Chondrocyte (in vitro differentiated cells): ENCODE data around the gene EIF5AL1. TPM values are rescaled to one million over a fixed set of nuclear protein-coding genes. Genes with fewer than 3 reads are reported as not detected.

Source experiments
- DNase-seq: peaks from one replicate; pipeline ENCODE4 v3.0.0; 2021; ENCODE audit warnings: mixed read lengths, low spot score
- H3K27ac Mint-ChIP-seq: one replicate; pipeline ENCODE4 v1.8.0; 2021; ENCODE audit warnings: mild to moderate bottlenecking, moderate library complexity, mixed read lengths; ENCODE audit not compliant: unreplicated experiment
- H3K27me3 Mint-ChIP-seq: 2 replicates; pipeline ENCODE4 v1.8.0; 2021; ENCODE audit warnings: low read depth, mixed read lengths
- H3K36me3 Mint-ChIP-seq: 2 replicates; pipeline ENCODE4 v1.8.0; 2021; ENCODE audit warnings: low read depth, mixed read lengths
- H3K4me1 Mint-ChIP-seq: 2 replicates; pipeline ENCODE4 v1.8.0; 2021; ENCODE audit warnings: low read depth, mild to moderate bottlenecking, mixed read lengths
- H3K4me3 Mint-ChIP-seq: one replicate; pipeline ENCODE4 v1.8.0; 2021; ENCODE audit warnings: mild to moderate bottlenecking, moderate library complexity, mixed read lengths; ENCODE audit not compliant: unreplicated experiment
- H3K9me3 Mint-ChIP-seq: 2 replicates; pipeline ENCODE4 v1.8.0; 2021; ENCODE audit warnings: low read depth, mixed read lengths
- total RNA-seq: library from RNA; stranded (reverse); gene quantifications from 3 replicates; pipeline ENCODE4 v1.2.1, GENCODE V29; 2021
- TF ChIP-seq, protein P1 (sequence below): fragments of 200-600 bp; sonication (generic); IDR thresholded peaks from 2 replicates; pipeline ENCODE4 v1.5.0; 2021; ENCODE audit warnings: antibody characterized with exemption, mild to moderate bottlenecking, moderate library complexity

The EIF5AL1 gene
- total RNA-seq, 1 donor from 2014 or later: 0.20 TPM

DNA sequence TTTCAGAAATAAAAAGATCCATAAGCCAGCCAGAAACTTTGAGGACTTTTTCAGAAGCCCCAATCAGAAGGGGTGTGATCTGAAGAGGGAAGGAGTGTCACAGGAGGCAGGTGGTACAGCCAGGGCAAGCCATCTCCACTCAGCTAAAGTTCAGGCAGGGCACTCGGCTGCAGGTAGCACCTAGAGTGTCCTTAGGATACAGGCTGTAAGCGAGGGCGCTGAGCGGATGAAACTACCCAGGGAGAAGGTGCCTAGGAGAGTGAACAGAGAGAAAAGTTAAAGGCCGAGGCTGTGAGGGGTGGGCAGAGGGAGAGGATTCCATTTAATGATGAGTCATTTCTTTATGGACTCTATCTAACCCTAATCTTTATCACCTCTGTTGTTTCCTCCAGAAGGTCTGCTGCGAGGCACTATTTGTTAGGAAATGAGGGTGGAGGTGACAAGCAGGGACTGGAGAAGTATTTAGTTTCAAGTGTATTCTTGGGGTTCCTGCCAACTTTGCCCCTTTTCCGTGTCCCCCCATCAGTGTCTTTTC is 37.1 kb upstream of the EIF5AL1 start:
- Mint-ChIP-seq H3K27ac (no peak overlapping the region), H3K36me3 (no peaks in the 10 kb centered on the region), H3K9me3 (no peaks in the 10 kb centered on the region), H3K27me3 (peaks cover 4% of the 10 kb centered on the region), H3K4me3 (no peak overlapping the region), H3K4me1 (no peaks in the 10 kb centered on the region)
- DNase-seq: no peak
- TF ChIP-seq, protein P1, sequence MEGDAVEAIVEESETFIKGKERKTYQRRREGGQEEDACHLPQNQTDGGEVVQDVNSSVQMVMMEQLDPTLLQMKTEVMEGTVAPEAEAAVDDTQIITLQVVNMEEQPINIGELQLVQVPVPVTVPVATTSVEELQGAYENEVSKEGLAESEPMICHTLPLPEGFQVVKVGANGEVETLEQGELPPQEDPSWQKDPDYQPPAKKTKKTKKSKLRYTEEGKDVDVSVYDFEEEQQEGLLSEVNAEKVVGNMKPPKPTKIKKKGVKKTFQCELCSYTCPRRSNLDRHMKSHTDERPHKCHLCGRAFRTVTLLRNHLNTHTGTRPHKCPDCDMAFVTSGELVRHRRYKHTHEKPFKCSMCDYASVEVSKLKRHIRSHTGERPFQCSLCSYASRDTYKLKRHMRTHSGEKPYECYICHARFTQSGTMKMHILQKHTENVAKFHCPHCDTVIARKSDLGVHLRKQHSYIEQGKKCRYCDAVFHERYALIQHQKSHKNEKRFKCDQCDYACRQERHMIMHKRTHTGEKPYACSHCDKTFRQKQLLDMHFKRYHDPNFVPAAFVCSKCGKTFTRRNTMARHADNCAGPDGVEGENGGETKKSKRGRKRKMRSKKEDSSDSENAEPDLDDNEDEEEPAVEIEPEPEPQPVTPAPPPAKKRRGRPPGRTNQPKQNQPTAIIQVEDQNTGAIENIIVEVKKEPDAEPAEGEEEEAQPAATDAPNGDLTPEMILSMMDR: no peak

DNA sequence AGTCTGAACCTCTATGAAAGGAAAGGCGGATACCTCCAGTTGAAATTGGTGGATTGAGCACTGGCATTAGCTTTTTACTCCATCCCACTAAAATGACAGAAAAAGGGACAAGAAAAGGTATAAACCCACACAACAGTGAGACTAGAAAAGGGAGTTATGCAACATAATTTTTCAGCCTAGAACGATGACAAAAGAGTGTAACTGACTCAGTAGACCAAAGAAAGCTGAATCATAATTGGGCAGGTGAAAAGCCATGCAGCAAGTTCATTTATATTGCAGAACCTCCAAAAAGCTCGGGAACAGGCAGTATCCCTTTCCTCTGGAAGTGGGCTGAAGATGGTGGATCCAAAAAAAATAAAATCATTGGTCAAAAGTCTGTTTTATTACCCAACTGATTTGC is 36.5 kb upstream of the EIF5AL1 start:
- TF ChIP-seq, protein P1: no peak
- Mint-ChIP-seq H3K27me3 (peaks cover 4% of the 10 kb centered on the region), H3K36me3 (no peaks in the 10 kb centered on the region), H3K9me3 (no peaks in the 10 kb centered on the region), H3K4me1 (no peaks in the 10 kb centered on the region), H3K27ac (no peak overlapping the region), H3K4me3 (no peak overlapping the region)
- no peak for DNase-seq

DNA sequence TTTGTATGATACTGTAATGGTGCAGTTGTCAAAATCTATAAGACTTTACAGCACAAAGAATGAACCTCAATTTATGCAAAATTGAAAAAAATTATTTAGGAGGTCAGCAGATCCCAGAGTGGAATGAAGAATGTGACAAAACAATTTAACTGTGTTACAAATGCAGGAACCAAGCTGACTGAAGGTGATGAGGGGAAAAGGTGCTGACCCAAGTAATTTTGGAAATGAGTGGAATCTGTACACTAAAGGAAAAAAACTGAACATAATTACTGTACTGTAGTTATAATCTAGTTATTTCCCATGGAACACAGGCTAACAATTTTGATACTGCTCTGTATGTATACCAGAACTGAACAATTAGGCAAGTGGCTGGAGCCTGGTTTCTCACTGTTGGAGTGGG is 35.7 kb upstream of the EIF5AL1 start:
- TF ChIP-seq, protein P1: no peak
- H3K27me3 Mint-ChIP-seq: peaks cover 4% of the 10 kb centered on the region
- H3K27ac Mint-ChIP-seq: no peak overlapping the region
- no peaks in the 10 kb centered on the region for H3K36me3 Mint-ChIP-seq
- H3K4me1 Mint-ChIP-seq: no peaks in the 10 kb centered on the region
- no peak for DNase-seq
- H3K4me3 Mint-ChIP-seq: no peak overlapping the region
- no peaks in the 10 kb centered on the region for H3K9me3 Mint-ChIP-seq

DNA sequence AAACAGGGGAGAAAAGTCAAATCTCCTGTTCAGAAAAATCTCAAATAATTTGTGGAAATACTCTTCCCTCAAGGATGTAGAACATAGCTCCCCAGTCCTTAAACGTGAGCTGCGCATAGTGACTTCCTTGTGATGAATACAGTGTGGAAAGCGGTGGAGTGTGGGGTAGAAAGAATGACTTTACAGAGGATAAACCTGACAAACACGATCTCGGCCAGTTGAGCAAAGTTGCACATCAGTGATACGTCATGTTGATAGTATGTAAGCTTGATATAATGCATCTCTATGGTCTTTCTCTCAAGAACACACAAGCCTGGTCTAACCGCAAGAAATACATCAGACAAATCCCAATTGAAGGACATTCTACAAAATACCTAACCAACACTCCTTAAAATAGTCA is 34.9 kb upstream of the EIF5AL1 start:
- H3K27ac Mint-ChIP-seq: no peak overlapping the region
- no peaks in the 10 kb centered on the region for H3K4me1 Mint-ChIP-seq
- H3K4me3 Mint-ChIP-seq: no peak overlapping the region
- peaks cover 4% of the 10 kb centered on the region for H3K27me3 Mint-ChIP-seq
- no peak for DNase-seq
- no peaks in the 10 kb centered on the region for H3K9me3 Mint-ChIP-seq
- TF ChIP-seq, protein P1: no peak
- no peaks in the 10 kb centered on the region for H3K36me3 Mint-ChIP-seq

DNA sequence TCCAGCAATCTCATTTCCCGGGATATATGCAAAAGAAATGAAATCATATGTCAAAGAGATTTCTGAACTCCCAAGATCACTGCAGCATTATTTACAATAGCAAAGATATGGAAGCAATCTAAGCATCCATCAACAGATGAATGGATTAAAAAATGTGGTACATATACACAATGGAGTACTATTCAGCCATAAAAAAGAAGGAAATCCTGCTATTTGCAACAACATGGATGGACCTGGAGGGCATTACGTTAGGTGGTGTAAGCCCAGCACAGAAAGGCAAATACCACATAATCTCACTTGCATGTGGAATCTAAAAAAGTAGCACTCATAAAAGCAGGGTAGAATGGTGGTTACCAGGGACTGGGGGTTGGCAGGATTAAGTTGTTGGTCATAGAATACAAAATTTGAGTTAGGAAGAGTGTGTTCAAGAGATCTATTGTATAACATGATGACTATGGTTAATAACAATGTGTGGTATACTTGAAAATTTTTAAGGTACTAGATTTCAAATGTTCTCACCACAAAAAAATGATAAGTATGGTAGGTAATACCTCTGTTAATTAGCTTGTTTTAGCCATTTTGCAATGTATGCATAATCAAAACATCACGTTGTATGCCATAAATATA is 32.9 kb upstream of the EIF5AL1 start:
- no peaks in the 10 kb centered on the region for H3K9me3 Mint-ChIP-seq
- DNase-seq: no peak
- H3K27me3 Mint-ChIP-seq: peaks cover 4% of the 10 kb centered on the region
- TF ChIP-seq, protein P1: no peak
- no peak overlapping the region for H3K4me3 Mint-ChIP-seq
- no peaks in the 10 kb centered on the region for H3K4me1 Mint-ChIP-seq
- H3K27ac Mint-ChIP-seq: no peak overlapping the region
- H3K36me3 Mint-ChIP-seq: no peaks in the 10 kb centered on the region
